IMR-90 (cell line): Measurements from ENCODE around the gene FREM3. TPM values are rescaled to one million over a fixed set of nuclear protein-coding genes. Genes with fewer than 3 reads are reported as not detected.

Experiments used
- ATAC-seq: fragments of 200-7000 bp; cut with Tn5 transposase; 2 replicates; pipeline ENCODE4 v1.9.1; 2020; ENCODE audit warnings: low read depth, mild to moderate bottlenecking, moderate library complexity
- BruUV-seq: library from RNA; stranded (reverse); fragments of 400-500 nt; replicated peaks from 2 replicates; lab custom pipeline; 2021; lab: Mats Ljungman, UMichigan
- CTCF ChIA-PET: fragments of 300-600 bp; formaldehyde crosslinking; extraction: SDS; loops from one replicate; lab custom pipeline; 2021; ENCODE audit warnings: antibody characterized with exemption; lab: Yijun Ruan, JAX
- POLR2A ChIA-PET: fragments of 300-600 bp; sonication (Branson Sonifier 250); formaldehyde crosslinking; loops from one replicate; lab custom pipeline; 2022; ENCODE audit warnings: antibody characterized with exemption; ENCODE audit not compliant: unreplicated experiment; lab: Charles Lee
- DNase-seq: peaks from one replicate; pipeline ENCODE4 v3.0.0; 2013
- H2AFZ ChIP-seq: replicated peaks from 2 replicates; pipeline ENCODE3; 2013; ENCODE audit warnings: low read length, mild to moderate bottlenecking; ENCODE audit not compliant: poor library complexity
- H2AK5ac ChIP-seq: 2 replicates; pipeline ENCODE4 v1.6.1; 2013; ENCODE audit warnings: low read depth, low read length, inconsistent platforms
- H2AK9ac ChIP-seq: replicated peaks from 2 replicates; pipeline ENCODE3; 2013; ENCODE audit warnings: mild to moderate bottlenecking, low read depth, low read length, moderate library complexity; ENCODE audit not compliant: poor library complexity
- H2BK120ac ChIP-seq: 2 replicates; pipeline ENCODE4 v1.6.1; 2013; ENCODE audit warnings: low read depth, low read length, inconsistent platforms
- H2BK15ac ChIP-seq: 3 replicates; pipeline ENCODE4 v1.6.1; 2013; ENCODE audit warnings: low read depth, low read length, inconsistent platforms
- H2BK20ac ChIP-seq: 2 replicates; pipeline ENCODE4 v1.6.1; 2013; ENCODE audit warnings: low read depth, mild to moderate bottlenecking, inconsistent platforms, low read length, moderate library complexity
- H2BK5ac ChIP-seq: 2 replicates; pipeline ENCODE4 v1.6.1; 2013; ENCODE audit warnings: mild to moderate bottlenecking, low read depth, low read length, inconsistent platforms; ENCODE audit not compliant: poor library complexity, severe bottlenecking
- H3K14ac ChIP-seq: replicated peaks from 2 replicates; pipeline ENCODE4 v1.6.1; 2013; ENCODE audit warnings: low read depth, low read length, inconsistent platforms
- H3K18ac ChIP-seq: 2 replicates; pipeline ENCODE4 v1.6.1; 2013; ENCODE audit warnings: low read depth, low read length, control low read depth
- H3K23ac ChIP-seq: 2 replicates; pipeline ENCODE4 v1.6.1; 2013; ENCODE audit warnings: low read depth, low read length, inconsistent platforms
- H3K27ac ChIP-seq: 2 replicates; pipeline ENCODE4 v1.5.1; 2013; ENCODE audit warnings: mild to moderate bottlenecking, control low read depth, low read length; ENCODE audit not compliant: insufficient read depth
- H3K27me3 ChIP-seq: 2 replicates; pipeline ENCODE4 v1.6.1; 2013; ENCODE audit warnings: low read length; ENCODE audit not compliant: control insufficient read depth, insufficient read depth
- H3K36me3 ChIP-seq: 2 replicates; pipeline ENCODE4 v1.6.1; 2013; ENCODE audit warnings: low read length, mixed read lengths; ENCODE audit not compliant: control insufficient read depth, insufficient read depth
- H3K4ac ChIP-seq: 2 replicates; pipeline ENCODE4 v1.6.1; 2013; ENCODE audit warnings: low read depth, low read length, inconsistent platforms
- H3K4me1 ChIP-seq: 2 replicates; pipeline ENCODE4 v1.6.1; 2013; ENCODE audit warnings: low read length, mixed read lengths; ENCODE audit not compliant: control insufficient read depth, insufficient read depth
- H3K4me2 ChIP-seq: 2 replicates; pipeline ENCODE4 v1.6.1; 2013; ENCODE audit warnings: low read depth, mild to moderate bottlenecking, control low read depth, low read length, moderate library complexity
- H3K4me3 ChIP-seq: 2 replicates; pipeline ENCODE4 v1.5.1; 2013; ENCODE audit warnings: low read depth, mild to moderate bottlenecking, control low read depth, low read length, moderate library complexity; ENCODE audit not compliant: insufficient read depth
- H3K56ac ChIP-seq: 2 replicates; pipeline ENCODE4 v1.6.1; 2013; ENCODE audit warnings: low read length, inconsistent platforms; ENCODE audit not compliant: insufficient read depth; ENCODE audit errors: extremely low read depth
- H3K79me1 ChIP-seq, 2 experiments: 2 replicates each; pipeline ENCODE4 v1.6.1; 2013; ENCODE audit warnings: low read length in 2 of 2, inconsistent platforms in 1 of 2, low read depth in 1 of 2
- H3K9ac ChIP-seq: 2 replicates; pipeline ENCODE4 v1.6.1; 2013; ENCODE audit warnings: low read depth, low read length, control low read depth
- H3K9me1 ChIP-seq: 2 replicates; pipeline ENCODE4 v1.6.1; 2013; ENCODE audit warnings: low read length, inconsistent platforms; ENCODE audit not compliant: insufficient read depth
- H3K9me3 ChIP-seq: 2 replicates; pipeline ENCODE4 v1.6.1; 2013; ENCODE audit warnings: low read length; ENCODE audit not compliant: control insufficient read depth, insufficient read depth
- H4K20me1 ChIP-seq: 2 replicates; pipeline ENCODE4 v1.6.1; 2013; ENCODE audit warnings: low read length, inconsistent platforms; ENCODE audit not compliant: insufficient read depth
- H4K5ac ChIP-seq: 2 replicates; pipeline ENCODE4 v1.6.1; 2013; ENCODE audit warnings: mild to moderate bottlenecking, low read depth, low read length, control low read depth
- H4K8ac ChIP-seq, 2 experiments: 2 replicates each; pipeline ENCODE4 v1.6.1; 2013; ENCODE audit warnings: low read depth in 2 of 2, low read length in 2 of 2, control low read depth in 1 of 2, inconsistent platforms in 1 of 2
- H4K91ac ChIP-seq: 2 replicates; pipeline ENCODE4 v1.6.1; 2013; ENCODE audit warnings: low read depth, low read length, inconsistent platforms; ENCODE audit not compliant: insufficient read depth
- CEBPB ChIP-seq: IDR thresholded peaks from 2 replicates; pipeline ENCODE4 v1.6.1; 2012; ENCODE audit warnings: low read depth, low read length, improper control_type of control experiment
- CHD1 ChIP-seq: IDR thresholded peaks from 2 replicates; pipeline ENCODE4 v1.6.1; 2012; ENCODE audit warnings: low read depth, low read length, improper control_type of control experiment
- CTCF ChIP-seq: conservative IDR thresholded peaks from 2 replicates; pipeline ENCODE4 v1.5.1; 2012; ENCODE audit warnings: mild to moderate bottlenecking, low read depth, low read length, improper control_type of control experiment
- ELK1 ChIP-seq: fragments of 150-350 bp; IDR thresholded peaks from 2 replicates; pipeline ENCODE4 v1.6.1; 2016; ENCODE audit warnings: low read depth, mild to moderate bottlenecking, low read length, moderate library complexity, borderline replicate concordance
- FOS ChIP-seq: fragments of 150-350 bp; IDR thresholded peaks from 2 replicates; pipeline ENCODE4 v1.6.1; 2016; ENCODE audit warnings: low read depth, low read length
- MXI1 ChIP-seq: IDR thresholded peaks from 2 replicates; pipeline ENCODE4 v1.6.1; 2012; ENCODE audit warnings: low read depth, mild to moderate bottlenecking, low read length, moderate library complexity, borderline replicate concordance
- NFE2L2 ChIP-seq: fragments of 150-350 bp; IDR thresholded peaks from 2 replicates; pipeline ENCODE4 v1.6.1; 2016; ENCODE audit warnings: low read depth, mild to moderate bottlenecking, low read length
- POLR2A ChIP-seq: IDR thresholded peaks from 2 replicates; pipeline ENCODE4 v1.6.1; 2012; ENCODE audit warnings: mild to moderate bottlenecking, low read depth, low read length
- RAD21 ChIP-seq: IDR thresholded peaks from 2 replicates; pipeline ENCODE4 v1.6.1; 2012; ENCODE audit warnings: low read length, improper control_type of control experiment
- RCOR1 ChIP-seq: IDR thresholded peaks from 2 replicates; pipeline ENCODE4 v1.6.1; 2012; ENCODE audit warnings: mild to moderate bottlenecking, low read length, improper control_type of control experiment; ENCODE audit not compliant: insufficient replicate concordance
- SMC3 ChIP-seq: fragments of 150-350 bp; IDR thresholded peaks from 2 replicates; pipeline ENCODE4 v1.6.1; 2016; ENCODE audit warnings: low read depth, mild to moderate bottlenecking, antibody characterized with exemption, low read length, moderate library complexity
- USF2 ChIP-seq: fragments of 150-350 bp; IDR thresholded peaks from 2 replicates; pipeline ENCODE4 v1.6.1; 2017; ENCODE audit warnings: mild to moderate bottlenecking, antibody characterized with exemption, low read length, low read depth
- WGBS, 2 experiments: methylation state at CpG; one replicate each; pipeline versions ENCODE4 v1.1.5 to v1.1.7; 2013; ENCODE audit warnings: missing lambda C conversion rate in 2 of 2; ENCODE audit not compliant: insufficient read length in 1 of 2; ENCODE audit errors: extremely low coverage in 2 of 2; 5-methylcytosine and 5-hydroxymethylcytosine counted together
- dilution Hi-C: fragments of 300-500 bp; cut with HindIII; formaldehyde crosslinking; loops from one replicate; pipeline ENCODE4 v1.14.3; 2018; ENCODE audit warnings: low sequenced_read_pairs; ENCODE audit not compliant: unreplicated experiment
- in situ Hi-C: fragments of 300-500 bp; cut with MboI; formaldehyde crosslinking; loops from 3 replicates; pipeline ENCODE4 v1.14.3; 2019; ENCODE audit warnings: low sequenced_read_pairs, inconsistent platforms, mixed read lengths
- intact Hi-C: fragments of 100-400 bp; cut with micrococcal nuclease; formaldehyde crosslinking; loops from 2 replicates; pipeline ENCODE4 v1.10.0; 2022
- polyA plus RNA-seq, 3 experiments: library from polyadenylated mRNA; depleted of rRNA; stranded (reverse); fragments of >200 nt; gene quantifications; 2 replicates each; pipeline ENCODE4 v1.2.3, GENCODE V29; 2012; ENCODE audit warnings: low replicate concordance in 1 of 3
- total RNA-seq: library from RNA; depleted of rRNA; stranded (reverse); fragments of >200 nt; gene quantifications from 2 replicates; pipeline ENCODE4 v1.2.3, GENCODE V29; 2012

FREM3 gene
- total and polyA plus RNA-seq, 2 of the 4 experiments (the other 2 are of a cell fraction): not detected

DNA sequence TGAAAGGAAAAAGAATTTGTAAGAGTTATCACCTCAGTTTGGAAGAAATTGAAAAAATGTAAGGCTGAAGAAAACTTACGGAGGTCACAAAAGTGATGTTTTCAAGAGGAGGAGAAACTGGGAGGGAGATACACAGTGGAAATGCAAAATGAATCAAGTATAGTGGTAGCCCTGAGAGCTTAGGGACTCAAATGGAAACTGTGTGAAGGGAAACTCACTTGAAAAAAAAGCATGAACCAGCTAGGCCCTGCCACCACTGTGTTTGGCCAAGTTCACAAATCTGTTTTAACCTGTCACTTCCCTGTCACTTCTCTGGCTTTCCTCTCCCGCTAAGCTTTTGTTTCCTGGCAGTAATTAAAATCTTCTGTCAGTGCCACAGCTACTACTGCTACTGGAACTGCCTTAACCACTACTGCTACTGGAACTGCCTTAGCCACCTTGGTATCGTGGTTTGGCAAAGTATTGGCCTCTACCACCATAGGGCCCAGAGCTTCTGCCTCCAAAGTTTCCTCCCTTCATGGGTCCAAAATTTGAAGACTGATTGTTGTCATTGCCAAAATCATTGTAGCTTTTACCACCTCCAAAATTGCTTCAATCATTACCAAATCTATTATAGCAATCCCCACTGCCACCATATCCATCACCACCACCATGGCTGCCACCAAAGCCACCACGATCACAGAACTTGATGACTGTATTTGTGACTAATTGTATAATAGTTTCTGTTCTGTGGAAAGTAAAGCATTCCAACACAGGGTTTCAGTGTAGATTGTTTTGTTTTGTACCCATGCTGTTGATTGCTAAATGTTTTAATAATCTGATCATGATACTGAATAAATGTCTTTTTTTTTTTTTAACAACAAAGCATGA, 145.5 kb downstream of the FREM3 start (continued):
- TF ChIP-seq SMC3: no peak

DNA sequence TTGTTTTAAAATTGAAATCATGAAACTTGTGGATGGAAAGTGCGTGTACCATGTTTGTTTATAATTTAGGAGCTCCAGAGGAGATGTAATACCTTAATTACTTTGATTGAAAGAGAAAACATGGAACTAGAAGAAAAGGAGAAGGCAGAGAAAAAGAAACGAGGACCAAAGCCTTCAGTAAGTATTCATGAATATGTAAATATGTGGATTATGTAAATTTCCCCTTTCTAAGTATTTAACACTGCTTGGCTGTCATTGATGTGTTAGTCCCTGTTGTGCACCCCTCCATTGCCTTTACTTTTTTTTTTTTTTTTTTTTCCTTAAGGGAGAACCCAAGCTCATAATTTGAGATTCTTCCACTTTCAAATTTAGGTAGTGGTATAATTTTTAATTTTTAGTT, 150.5 kb downstream of the FREM3 start:
- ATAC-seq (no peak), DNase-seq (no peak)
- Histone ChIP-seq H3K14ac (no peak overlapping the region), H3K4me1 (no peaks in the 10 kb centered on the region), H3K18ac (no peak overlapping the region), H2BK15ac (no peak overlapping the region), H3K56ac (no peak overlapping the region), H2BK120ac (no peak overlapping the region), H3K4me3 (no peak overlapping the region), H3K23ac (no peak overlapping the region), H3K9me3 (no peaks in the 10 kb centered on the region), H2AK5ac (no peak overlapping the region), H3K27me3 (no peaks in the 10 kb centered on the region), H4K5ac (no peak overlapping the region), H2BK5ac (no peak overlapping the region), H3K27ac (no peak overlapping the region), H4K8ac (no peak overlapping the region), H2AK9ac (no peak overlapping the region), H2BK20ac (no peak overlapping the region), H3K4ac (no peak overlapping the region), H4K91ac (no peak overlapping the region), H3K9ac (no peak overlapping the region), H3K4me2 (no peak overlapping the region), H3K36me3 (peaks cover 19% of the 10 kb centered on the region), H2AFZ (no peak overlapping the region), H3K9me1 (no peaks in the 10 kb centered on the region), H3K79me1 (peaks cover 3 to 7% of the 10 kb centered on the region in 2 experiments; a peak in 1 of 4 replicates), H4K20me1 (no peaks in the 10 kb centered on the region)
- CTCF ChIA-PET: no interaction called here
- no TSS peak for BruUV-seq
- POLR2A ChIA-PET: interaction anchor here (0.6 kb wide), 1 partner anchor 34 kb away, joined by 7 read pairs; no protein-coding TSS in a partner anchor
- in situ Hi-C loops: loop anchor here (25.0 kb wide), 1 partner anchor 1562 kb away; no protein-coding TSS in a partner anchor
- intact Hi-C loops: loop anchor here (2.0 to 10.0 kb wide), 2 partner anchors 15 to 1565 kb away; no protein-coding TSS in a partner anchor
- no CpG with 5 or more reads among the region's 2 CpGs for WGBS, 2 experiments
- dilution Hi-C loops: no loop called here
- TF ChIP-seq RCOR1 (no peak), USF2 (no peak), CHD1 (no peak), POLR2A (no peak), CTCF (no peak), MXI1 (no peak), CEBPB (no peak), RAD21 (no peak), FOS (no peak), ELK1 (no peak), NFE2L2 (no peak)
